Measurements from ENCODE around the gene PCSK9. TPM values are rescaled to one million over a fixed set of nuclear protein-coding genes. Genes with fewer than 3 reads are reported as not detected.

The PCSK9 gene
- total RNA-seq, 1 experiment from 2014 or later = 38.9 TPM

- TF ChIP-seq CTCF (conservative IDR thresholded peaks at IDR 0.05; ENCODE audit: low read depth, low read length) (no peak), EZH2 (IDR thresholded peaks at IDR 0.05; ENCODE audit: borderline replicate concordance, low read depth, low read length, poor library complexity, severe bottlenecking) (no peak)
- no peak overlapping the region for H3K27ac ChIP-seq (ENCODE audit: low read depth, low read length, poor library complexity, severe bottlenecking)
- DNase-seq (ENCODE audit: low spot score) = no peak
These were observed 26.3 kb downstream of the PCSK9 start for GRCh38 chr1:55065648-55066047.

GRCh38 chr1:55067022-55067778, 27.9 kb downstream of the PCSK9 start:
- ChIA-PET CTCF (no interaction called here), POLR2A (ENCODE audit: low non-redundant PET) (no interaction called here)
- TF ChIP-seq CTCF (conservative IDR thresholded peaks at IDR 0.05; ENCODE audit: low read depth, low read length) = no peak
- TF ChIP-seq EZH2 (IDR thresholded peaks at IDR 0.05; ENCODE audit: borderline replicate concordance, low read depth, low read length, poor library complexity, severe bottlenecking) = no peak
- no peaks in the 10 kb centered on the region for H3K4me1 ChIP-seq (ENCODE audit: insufficient read depth, low read length, poor library complexity, severe bottlenecking)
- intact Hi-C loops (cut with micrococcal nuclease; ENCODE audit: unreplicated experiment) = no loop called here
- H3K4me3 ChIP-seq (ENCODE audit: low read depth, low read length, poor library complexity, severe bottlenecking) = no peak overlapping the region
- BruUV-seq (replicated peaks) = no TSS peak
- no peaks in the 10 kb centered on the region for H3K27me3 ChIP-seq (replicated peaks; ENCODE audit: insufficient read depth, low read depth, low read length, poor library complexity)
- no peak for DNase-seq (ENCODE audit: low spot score)
- H3K9me3 ChIP-seq (ENCODE audit: low read depth, low read length, poor library complexity, severe bottlenecking) = no peaks in the 10 kb centered on the region
- H3K36me3 ChIP-seq (ENCODE audit: insufficient read depth, low read length, poor library complexity, severe bottlenecking) = peaks cover 52% of the 10 kb centered on the region
- no peak overlapping the region for H3K27ac ChIP-seq (ENCODE audit: low read depth, low read length, poor library complexity, severe bottlenecking)

More at GRCh38 chr1:55065648-55066047, 26.3 kb downstream of the PCSK9 start:
- Histone ChIP-seq H3K27me3 (replicated peaks; ENCODE audit: insufficient read depth, low read depth, low read length, poor library complexity) (no peaks in the 10 kb centered on the region), H3K4me1 (ENCODE audit: insufficient read depth, low read length, poor library complexity, severe bottlenecking) (no peaks in the 10 kb centered on the region), H3K36me3 (ENCODE audit: insufficient read depth, low read length, poor library complexity, severe bottlenecking) (peaks cover 47% of the 10 kb centered on the region), H3K9me3 (ENCODE audit: low read depth, low read length, poor library complexity, severe bottlenecking) (no peaks in the 10 kb centered on the region), H3K4me3 (ENCODE audit: low read depth, low read length, poor library complexity, severe bottlenecking) (no peak overlapping the region)
- no TSS peak for BruUV-seq (replicated peaks)
- intact Hi-C loops (cut with micrococcal nuclease; ENCODE audit: unreplicated experiment) = no loop called here
- ChIA-PET CTCF (no interaction called here), POLR2A (ENCODE audit: low non-redundant PET) (no interaction called here)

GRCh38 chr1:55067914-55068313, 28.6 kb downstream of the PCSK9 start:
- DNase-seq (ENCODE audit: low spot score) = no peak
- BruUV-seq (replicated peaks) = no TSS peak
- H3K27ac ChIP-seq (ENCODE audit: low read depth, low read length, poor library complexity, severe bottlenecking) = no peak overlapping the region
- CTCF ChIA-PET = no interaction called here
- no peaks in the 10 kb centered on the region for H3K27me3 ChIP-seq (replicated peaks; ENCODE audit: insufficient read depth, low read depth, low read length, poor library complexity)
- H3K4me3 ChIP-seq (ENCODE audit: low read depth, low read length, poor library complexity, severe bottlenecking) = no peak overlapping the region
- POLR2A ChIA-PET (ENCODE audit: low non-redundant PET) = no interaction called here
- H3K36me3 ChIP-seq (ENCODE audit: insufficient read depth, low read length, poor library complexity, severe bottlenecking) = peaks cover 60% of the 10 kb centered on the region
- no peaks in the 10 kb centered on the region for H3K4me1 ChIP-seq (ENCODE audit: insufficient read depth, low read length, poor library complexity, severe bottlenecking)
- TF ChIP-seq CTCF (conservative IDR thresholded peaks at IDR 0.05; ENCODE audit: low read depth, low read length) (no peak), EZH2 (IDR thresholded peaks at IDR 0.05; ENCODE audit: borderline replicate concordance, low read depth, low read length, poor library complexity, severe bottlenecking) (no peak)
- intact Hi-C loops (cut with micrococcal nuclease; ENCODE audit: unreplicated experiment) = no loop called here
- no peaks in the 10 kb centered on the region for H3K9me3 ChIP-seq (ENCODE audit: low read depth, low read length, poor library complexity, severe bottlenecking)

All from A673 (cell line).